ENCODE measurements around the gene TECR. TPM values are rescaled to one million over a fixed set of nuclear protein-coding genes. Genes with fewer than 3 reads are reported as not detected.

TECR gene
- total RNA-seq, 1 experiment from 2014 or later: 164 TPM

- Histone ChIP-seq H3T11ph (ENCODE audit: low read length) (no peak overlapping the region), H2BK12ac (ENCODE audit: insufficient read length, low read depth, low read length) (no peak overlapping the region), H3K56ac (ENCODE audit: insufficient read length, low read depth, low read length) (no peak overlapping the region), H3K14ac (ENCODE audit: insufficient read depth, low read length) (no peak overlapping the region), H4K91ac (ENCODE audit: insufficient read length, low read depth, low read length) (no peak overlapping the region), H2AFZ (ENCODE audit: low read length) (no peak overlapping the region), H3K9ac (ENCODE audit: extremely low read depth, insufficient read length, low read length) (no peak overlapping the region), H3K27me3 (ENCODE audit: insufficient read depth, low read length) (no peaks in the 10 kb centered on the region), H3K4ac (ENCODE audit: low read depth, low read length) (no peak overlapping the region), H3K4me1 (ENCODE audit: insufficient read depth, low read length) (no peaks in the 10 kb centered on the region), H3K9me3 (ENCODE audit: control insufficient read depth, low read depth, low read length) (no peaks in the 10 kb centered on the region), H4K8ac (replicated peaks; ENCODE audit: insufficient read length, low read depth, low read length) (no peak overlapping the region), H4K5ac (ENCODE audit: insufficient read length, low read depth, low read length) (no peak overlapping the region), H3K4me2 (ENCODE audit: insufficient read depth, insufficient read length, low read length) (no peak overlapping the region), H3K18ac (ENCODE audit: insufficient read length, low read depth, low read length) (no peak overlapping the region), H2BK20ac (ENCODE audit: low read depth, low read length, poor library complexity, severe bottlenecking) (no peak overlapping the region), H3K23ac (ENCODE audit: insufficient read length, low read depth, low read length) (no peak overlapping the region), H2AK5ac (ENCODE audit: insufficient read length, low read length) (no peak overlapping the region), H3K79me1 (ENCODE audit: insufficient read depth, low read depth, low read length, poor library complexity, severe bottlenecking) (peaks cover 9% of the 10 kb centered on the region), H2BK5ac (ENCODE audit: insufficient read length, low read length) (no peak overlapping the region), H3K27ac (ENCODE audit: insufficient read length, low read depth, low read length) (no peak overlapping the region), H3K23me2 (ENCODE audit: insufficient read length, low read depth, low read length, poor library complexity, severe bottlenecking) (peaks cover 9% of the 10 kb centered on the region), H2BK120ac (ENCODE audit: low read depth, low read length, poor library complexity, severe bottlenecking) (no peak overlapping the region), H4K20me1 (ENCODE audit: control insufficient read depth, insufficient read depth, insufficient read length) (no peaks in the 10 kb centered on the region), H2BK15ac (ENCODE audit: low read depth, low read length) (no peak overlapping the region), H3K79me2 (ENCODE audit: insufficient read depth, low read length) (peaks cover 14% of the 10 kb centered on the region; the same call in 1 of the 2 replicates)
- H3K27me3 Mint-ChIP-seq (ENCODE audit: low read depth): peaks cover 1% of the 10 kb centered on the region; the same call in 1 of the 2 replicates
- TF ChIP-seq CTCF (conservative IDR thresholded peaks at IDR 0.05): no peak
- H3K4me1 Mint-ChIP-seq: peaks cover 18 to 30% of the 10 kb centered on the region in 2 experiments
- H3K27ac Mint-ChIP-seq: peak overlapping the region in 1 of 3 experiments; percentile 73; a peak in 2 of 7 replicates
- DNase-seq: no peak
- H3K9me3 Mint-ChIP-seq: no peaks in the 10 kb centered on the region
- H3K4me3 Mint-ChIP-seq: no peak overlapping the region; a peak in 1 of 5 replicates
- peaks cover 27 to 36% (median 32%) of the 10 kb centered on the region in 3 experiments; a peak in 6 of 7 replicates for H3K36me3 Mint-ChIP-seq (ENCODE audit: insufficient read depth in 1 of 3, low read depth in 3 of 3)
- no CpG with 5 or more reads among the region's 8 CpGs for WGBS (ENCODE audit: extremely low coverage, insufficient read length, low lambda C conversion rate)
Observed at GRCh38 chr19:14514215-14514863, 15.1 kb upstream of the TECR start.

Measured in H9 (cell line).